Keratinocyte (primary cell): ENCODE results near the gene GADD45B. TPM values are rescaled to one million over a fixed set of nuclear protein-coding genes. Genes with fewer than 3 reads are reported as not detected.

Source experiments
- DNase-seq: peaks from one replicate; pipeline ENCODE4 v3.0.0-alpha.2; 2011; ENCODE audit warnings: low read depth, missing footprints, low spot score
- FAIRE-seq: peaks from 2 replicates; lab custom pipeline; 2011; peaks lifted over from hg19 to GRCh38; lab: Jason Lieb, UNC
- H2AFZ ChIP-seq: 2 replicates; pipeline ENCODE4 v1.6.0; 2012; ENCODE audit warnings: low read length, control low read depth, inconsistent platforms; ENCODE audit not compliant: control insufficient read depth
- H3K27ac ChIP-seq: 2 replicates; pipeline ENCODE4 v1.5.1; 2011; ENCODE audit warnings: low read length; ENCODE audit not compliant: control insufficient read depth, insufficient read depth
- H3K27me3 ChIP-seq: 3 replicates; pipeline ENCODE4 v1.6.0; 2011; ENCODE audit warnings: low read length; ENCODE audit not compliant: control insufficient read depth, insufficient read depth; ENCODE audit errors: extremely low read depth
- H3K36me3 ChIP-seq, 2 experiments: 2 replicates in 1 of 2; 3 replicates in 1 of 2; pipeline ENCODE4 v1.5.1; 2011; ENCODE audit warnings: low read length in 2 of 2, mild to moderate bottlenecking in 1 of 2; ENCODE audit not compliant: control insufficient read depth in 2 of 2, insufficient read depth in 2 of 2; ENCODE audit errors: extremely low read depth in 1 of 2
- H3K4me1 ChIP-seq: 3 replicates; pipeline ENCODE4 v1.5.1; 2011; ENCODE audit warnings: low read length; ENCODE audit not compliant: control insufficient read depth, insufficient read depth; ENCODE audit errors: extremely low read depth
- H3K4me2 ChIP-seq: 3 replicates; pipeline ENCODE4 v1.6.0; 2011; ENCODE audit warnings: low read depth, low read length; ENCODE audit not compliant: control insufficient read depth, insufficient read depth; ENCODE audit errors: extremely low read depth
- H3K4me3 ChIP-seq, 3 experiments: fragments of 200-600 bp in 1 of 3; sonication (generic) in 1 of 3; 2 replicates in 2 of 3; 3 replicates in 1 of 3; pipeline ENCODE4 v1.5.1; 2011 to 2016; ENCODE audit warnings: low read length in 3 of 3, mild to moderate bottlenecking in 3 of 3, control low read depth in 2 of 3, inconsistent platforms in 1 of 3, low read depth in 1 of 3, mixed read lengths in 1 of 3, mixed run types in 1 of 3, moderate library complexity in 1 of 3; ENCODE audit not compliant: control insufficient read depth in 2 of 3, insufficient read depth in 2 of 3; ENCODE audit errors: extremely low read depth in 1 of 3
- H3K79me2 ChIP-seq: 2 replicates; pipeline ENCODE4 v1.6.0; 2012; ENCODE audit warnings: low read length; ENCODE audit not compliant: control insufficient read depth, insufficient read depth
- H3K9ac ChIP-seq: 3 replicates; pipeline ENCODE4 v1.6.0; 2011; ENCODE audit warnings: low read length; ENCODE audit not compliant: control insufficient read depth, insufficient read depth; ENCODE audit errors: extremely low read depth
- H3K9me1 ChIP-seq: 3 replicates; pipeline ENCODE4 v1.6.0; 2011; ENCODE audit warnings: low read length; ENCODE audit not compliant: control insufficient read depth, insufficient read depth; ENCODE audit errors: extremely low read depth
- H3K9me3 ChIP-seq: 2 replicates; pipeline ENCODE4 v1.5.1; 2012; ENCODE audit warnings: low read depth, low read length; ENCODE audit not compliant: control insufficient read depth
- H4K20me1 ChIP-seq: 3 replicates; pipeline ENCODE4 v1.6.0; 2011; ENCODE audit warnings: low read length; ENCODE audit not compliant: control insufficient read depth, insufficient read depth; ENCODE audit errors: extremely low read depth
- EZH2 ChIP-seq: IDR thresholded peaks from one replicate; pipeline ENCODE4 v1.6.1; 2012; ENCODE audit warnings: inconsistent platforms, mild to moderate bottlenecking, low read length, moderate library complexity
- dilution Hi-C: fragments of 300-500 bp; cut with MboI; formaldehyde crosslinking; loops from one replicate; pipeline ENCODE4 v1.7.0; 2020; ENCODE audit warnings: low sequenced_read_pairs; ENCODE audit not compliant: extremely low pct_ligation_motif_present
- polyA plus RNA-seq, 5 experiments: library from polyadenylated mRNA; depleted of rRNA in 3 of 5; stranded (reverse) in 3 of 5; stranded (forward) in 1 of 5; unstranded in 1 of 5; fragments of >200 nt; gene quantifications; 1 replicate in 1 of 5; 2 replicates in 3 of 5; 3 replicates in 1 of 5; pipeline versions ENCODE4 v1.2.1 to v1.2.3, GENCODE V29; 2011 to 2012; ENCODE audit warnings: missing spikeins in 2 of 5, low read depth in 1 of 5, low replicate concordance in 1 of 5
- TF ChIP-seq, protein P1 (sequence below), 3 experiments: IDR thresholded peaks in 1 of 3; conservative IDR thresholded peaks in 1 of 3; optimal IDR thresholded peaks in 1 of 3; 2 replicates in 2 of 3; 3 replicates in 1 of 3; pipeline versions ENCODE3 to v1.5.1; 2011; ENCODE audit warnings: low read length in 3 of 3, mild to moderate bottlenecking in 3 of 3, moderate library complexity in 2 of 3, control low read depth in 1 of 3, inconsistent platforms in 1 of 3; ENCODE audit not compliant: insufficient read depth in 2 of 3; ENCODE audit errors: extremely low read depth in 1 of 3

Gene GADD45B
- polyA plus RNA-seq, 1 donor (not counting 4 experiments of a cell fraction or from before 2014, with no cell fraction given) = 20.6 TPM

GRCh38 chr19:2511570-2511969 lies 35.6 kb downstream of the GADD45B start:
- Histone ChIP-seq H3K4me3 (no peak overlapping the region), H3K36me3 (no peaks in the 10 kb centered on the region), H3K9me1 (no peaks in the 10 kb centered on the region), H3K27ac (no peak overlapping the region), H3K9me3 (no peaks in the 10 kb centered on the region), H4K20me1 (no peaks in the 10 kb centered on the region), H3K27me3 (peaks cover 22% of the 10 kb centered on the region), H2AFZ (no peak overlapping the region), H3K9ac (no peak overlapping the region), H3K79me2 (no peaks in the 10 kb centered on the region), H3K4me1 (peaks cover 15% of the 10 kb centered on the region), H3K4me2 (no peak overlapping the region)
- TF ChIP-seq, protein P1, sequence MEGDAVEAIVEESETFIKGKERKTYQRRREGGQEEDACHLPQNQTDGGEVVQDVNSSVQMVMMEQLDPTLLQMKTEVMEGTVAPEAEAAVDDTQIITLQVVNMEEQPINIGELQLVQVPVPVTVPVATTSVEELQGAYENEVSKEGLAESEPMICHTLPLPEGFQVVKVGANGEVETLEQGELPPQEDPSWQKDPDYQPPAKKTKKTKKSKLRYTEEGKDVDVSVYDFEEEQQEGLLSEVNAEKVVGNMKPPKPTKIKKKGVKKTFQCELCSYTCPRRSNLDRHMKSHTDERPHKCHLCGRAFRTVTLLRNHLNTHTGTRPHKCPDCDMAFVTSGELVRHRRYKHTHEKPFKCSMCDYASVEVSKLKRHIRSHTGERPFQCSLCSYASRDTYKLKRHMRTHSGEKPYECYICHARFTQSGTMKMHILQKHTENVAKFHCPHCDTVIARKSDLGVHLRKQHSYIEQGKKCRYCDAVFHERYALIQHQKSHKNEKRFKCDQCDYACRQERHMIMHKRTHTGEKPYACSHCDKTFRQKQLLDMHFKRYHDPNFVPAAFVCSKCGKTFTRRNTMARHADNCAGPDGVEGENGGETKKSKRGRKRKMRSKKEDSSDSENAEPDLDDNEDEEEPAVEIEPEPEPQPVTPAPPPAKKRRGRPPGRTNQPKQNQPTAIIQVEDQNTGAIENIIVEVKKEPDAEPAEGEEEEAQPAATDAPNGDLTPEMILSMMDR (optimal IDR thresholded peaks at IDR 0.05 in 1 of 3, IDR thresholded peaks at IDR 0.05 in 1 of 3, conservative IDR thresholded peaks at IDR 0.05 in 1 of 3; ENCODE audit: extremely low read depth in 1 of 3, insufficient read depth in 2 of 3, low read length in 3 of 3) = no peak
- no peak for TF ChIP-seq EZH2
- no peak for FAIRE-seq
- dilution Hi-C loops = no loop called here
- DNase-seq = no peak

GRCh38 chr19:2511991-2512390 lies 36.1 kb downstream of the GADD45B start:
- no peak for TF ChIP-seq EZH2
- TF ChIP-seq, protein P1 (optimal IDR thresholded peaks at IDR 0.05 in 1 of 3, IDR thresholded peaks at IDR 0.05 in 1 of 3, conservative IDR thresholded peaks at IDR 0.05 in 1 of 3; ENCODE audit: extremely low read depth in 1 of 3, insufficient read depth in 2 of 3, low read length in 3 of 3) = no peak
- H3K4me3 ChIP-seq = no peak overlapping the region
- no peaks in the 10 kb centered on the region for H3K79me2 ChIP-seq
- H3K9ac ChIP-seq = no peak overlapping the region
- H2AFZ ChIP-seq = no peak overlapping the region
- peaks cover 22% of the 10 kb centered on the region for H3K27me3 ChIP-seq
- H4K20me1 ChIP-seq = no peaks in the 10 kb centered on the region
- FAIRE-seq = no peak
- dilution Hi-C loops = no loop called here
- DNase-seq = no peak
- H3K36me3 ChIP-seq = no peaks in the 10 kb centered on the region
- no peak overlapping the region for H3K27ac ChIP-seq
- no peak overlapping the region for H3K4me2 ChIP-seq
- peaks cover 15% of the 10 kb centered on the region for H3K4me1 ChIP-seq
- no peaks in the 10 kb centered on the region for H3K9me1 ChIP-seq
- no peaks in the 10 kb centered on the region for H3K9me3 ChIP-seq
